Breast epithelium (tissue), 4 donors: Measurements from ENCODE around the gene TLCD1. TPM values are rescaled to one million over a fixed set of nuclear protein-coding genes. Genes with fewer than 3 reads are reported as not detected.
A peak's percentile ranks its signal among the peaks of the same experiment; 100 is the strongest.

Experiments
- DNase-seq, 2 donors: peaks; one replicate each; pipeline ENCODE4 v3.0.0-alpha.2; 2019; ENCODE audit warnings: low spot score in 2 of 2
- H3K27ac ChIP-seq, 2 donors: fragments of 200-600 bp; sonication (generic) in 1 of 2; one replicate each; pipeline ENCODE4 v1.5.1; 2016 to 2019; ENCODE audit warnings: mild to moderate bottlenecking in 1 of 2
- H3K27me3 ChIP-seq, 2 donors: fragments of 200-600 bp; sonication (generic) in 1 of 2; one replicate each; pipeline versions ENCODE4 v1.5.1 to v1.6.0; 2017 to 2019; ENCODE audit warnings: control low read depth in 1 of 2, mild to moderate bottlenecking in 1 of 2
- H3K36me3 ChIP-seq: fragments of 200-600 bp; one replicate; pipeline ENCODE4 v1.5.1; 2019
- H3K4me1 ChIP-seq, 2 donors: fragments of 200-600 bp; sonication (generic); one replicate each; pipeline ENCODE4 v1.5.1; 2016 to 2019; ENCODE audit warnings: control low read depth in 1 of 2
- H3K4me3 ChIP-seq, 3 donors: fragments of 200-600 bp; sonication (generic); 1 replicate in 2 of 3; 2 replicates in 1 of 3; pipeline ENCODE4 v1.5.1; 2016 to 2019; ENCODE audit warnings: mild to moderate bottlenecking in 3 of 3, moderate library complexity in 2 of 3
- H3K9me3 ChIP-seq, 2 donors: fragments of 200-600 bp; sonication (generic) in 1 of 2; one replicate each; pipeline ENCODE4 v1.5.1; 2016 to 2019; ENCODE audit warnings: control low read depth in 1 of 2
- CTCF ChIP-seq, 3 donors: fragments of 450-650 bp; IDR thresholded peaks; one replicate each; pipeline ENCODE4 v1.5.1; 2016 to 2017; ENCODE audit warnings: antibody characterized with exemption in 3 of 3, mild to moderate bottlenecking in 3 of 3, moderate library complexity in 3 of 3
- POLR2A ChIP-seq: fragments of 450-650 bp; IDR thresholded peaks from one replicate; pipeline ENCODE4 v1.6.1; 2016; ENCODE audit warnings: antibody characterized with exemption, mild to moderate bottlenecking, moderate library complexity
- POLR2AphosphoS5 ChIP-seq, 3 donors: sonication (generic); formaldehyde crosslinking; IDR thresholded peaks; one replicate each; pipeline ENCODE4 v1.6.1; 2017; ENCODE audit warnings: antibody characterized with exemption in 3 of 3
- intact Hi-C: fragments of 100-400 bp; cut with DNase I; formaldehyde crosslinking; loops from one replicate; pipeline ENCODE4 v1.15.1; 2023; ENCODE audit warnings: low total_unique reads
- total RNA-seq, 3 donors: library from RNA; depleted of rRNA; stranded (reverse); fragments of >200 nt; gene quantifications; one replicate each; pipeline ENCODE4 v1.1.0, GENCODE V29; 2016

Gene TLCD1
- total RNA-seq, 3 donors from 2014 or later = 2.4 to 8.3 (median 3.9) TPM

GRCh38 chr17:28745786-28746411 lies 19.9 kb upstream of the TLCD1 start:
- intact Hi-C loops = loop anchor here (10.0 kb wide), 1 partner anchor 159 kb away; the partner anchor contains the start of gene DHRS13
- Histone ChIP-seq H3K9me3 (no peaks in the 10 kb centered on the region), H3K36me3 (no peaks in the 10 kb centered on the region), H3K4me3 (peak overlapping the region; percentile 55 to 99 (median 90)), H3K27ac (peak overlapping the region; percentile 99 to 100), H3K4me1 (peaks cover 16 to 27% of the 10 kb centered on the region in 2 donors), H3K27me3 (no peaks in the 10 kb centered on the region)
- peak; percentile 92 for DNase-seq
- TF ChIP-seq POLR2AphosphoS5 (IDR thresholded peaks at IDR 0.05) (peak; percentile 21 to 79 (median 31)), CTCF (IDR thresholded peaks at IDR 0.05) (no peak)

- H3K9me3 ChIP-seq = no peaks in the 10 kb centered on the region
- peaks cover 11 to 27% of the 10 kb centered on the region in 2 donors for H3K4me1 ChIP-seq
- no peaks in the 10 kb centered on the region for H3K36me3 ChIP-seq
- H3K4me3 ChIP-seq = peak overlapping the region; percentile 55 to 99 (median 90)
- H3K27ac ChIP-seq = peak overlapping the region; percentile 99 to 100
- intact Hi-C loops = loop anchor here (10.0 kb wide), 1 partner anchor 160 kb away; the partner anchor contains the start of gene DHRS13
- TF ChIP-seq POLR2AphosphoS5 (IDR thresholded peaks at IDR 0.05) = peak; percentile 9 to 39 (median 13)
- no peak for TF ChIP-seq POLR2A
- peak; percentile 78 to 80 for DNase-seq
- no peaks in the 10 kb centered on the region for H3K27me3 ChIP-seq
These were observed 19.1 kb upstream of the TLCD1 start for GRCh38 chr17:28744972-28745785.

- Histone ChIP-seq H3K9me3 (no peaks in the 10 kb centered on the region), H3K4me3 (peak overlapping the region; percentile 55 to 99 (median 90)), H3K27me3 (no peaks in the 10 kb centered on the region), H3K36me3 (no peaks in the 10 kb centered on the region), H3K4me1 (peaks cover 10 to 21% of the 10 kb centered on the region in 2 donors), H3K27ac (peak overlapping the region; percentile 99 to 100)
- intact Hi-C loops = loop anchor here (10.0 kb wide), 1 partner anchor 160 kb away; the partner anchor contains the start of gene DHRS13
- no peak for TF ChIP-seq POLR2A
- peak in 1 of 3 donors; percentile 26 for TF ChIP-seq POLR2AphosphoS5 (IDR thresholded peaks at IDR 0.05)
- TF ChIP-seq CTCF (IDR thresholded peaks at IDR 0.05) = no peak
- peak in 1 of 2 donors; percentile 50 for DNase-seq
These were observed 18.3 kb upstream of the TLCD1 start for GRCh38 chr17:28744104-28744971.

GRCh38 chr17:28743243-28744103 lies 17.4 kb upstream of the TLCD1 start, which contains the start of gene TRAF4:
TSS of gene TRAF4 (plus strand) at chr17:28744011. CDS start at chr17:28744113, 102 bp downstream.
- H3K9me3 ChIP-seq = no peaks in the 10 kb centered on the region
- peak within 1 kb of the TSS; percentile 55 to 99 (median 90) for H3K4me3 ChIP-seq
- peak within 1 kb of the TSS; percentile 99 to 100 for H3K27ac ChIP-seq
- TF ChIP-seq POLR2A (peak; percentile 44), POLR2AphosphoS5 (IDR thresholded peaks at IDR 0.05) (peak in 1 of 3 donors; percentile 64), CTCF (IDR thresholded peaks at IDR 0.05) (peak in 2 of 3 donors; percentile 25 to 41)
- no peaks in the 10 kb centered on the region for H3K27me3 ChIP-seq
- no peaks in the 10 kb centered on the region for H3K36me3 ChIP-seq
- peak; percentile 77 to 81 for DNase-seq
- intact Hi-C loops = loop anchor here (10.0 kb wide), 1 partner anchor 161 kb away; the partner anchor contains the start of gene DHRS13
- peaks cover 10 to 12% of the 10 kb centered on the region in 2 donors for H3K4me1 ChIP-seq
